GM19455 (cell line): ENCODE data around the gene ACOXL.

Experiments used
- ATAC-seq: cut with Tn5 transposase; IDR thresholded peaks from one replicate; pipeline ENCODE4 v1.9.1; 2021; ENCODE audit not compliant: unreplicated experiment

ACOXL gene

DNA sequence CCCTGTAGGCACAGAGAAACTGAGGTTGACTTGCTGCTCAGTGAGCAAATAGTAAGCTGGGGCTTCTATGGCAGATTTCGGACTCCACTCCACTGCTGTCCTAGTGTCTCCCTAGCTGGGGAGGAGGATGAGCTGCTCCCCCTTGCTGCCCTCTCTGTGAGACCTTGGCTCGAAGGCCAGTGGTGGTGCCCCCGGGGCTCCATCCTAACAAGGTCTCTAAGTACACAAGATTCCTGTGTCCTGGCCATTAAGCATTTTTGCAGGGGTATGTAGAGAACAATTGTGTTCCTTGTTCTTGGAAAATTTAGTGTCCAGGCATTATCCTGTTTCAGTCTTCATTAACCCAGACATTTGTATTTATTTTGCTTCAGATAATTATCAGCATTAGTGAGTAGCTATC is 367.0 kb downstream of the ACOXL start:
- no peak for ATAC-seq

GRCh38 chr2:111100087-111100764 is 367.9 kb downstream of the ACOXL start:
- ATAC-seq, result peak; percentile 31

- peak; percentile 88 for ATAC-seq
These were observed 368.4 kb downstream of the ACOXL start for GRCh38 chr2:111100765-111101162.

DNA sequence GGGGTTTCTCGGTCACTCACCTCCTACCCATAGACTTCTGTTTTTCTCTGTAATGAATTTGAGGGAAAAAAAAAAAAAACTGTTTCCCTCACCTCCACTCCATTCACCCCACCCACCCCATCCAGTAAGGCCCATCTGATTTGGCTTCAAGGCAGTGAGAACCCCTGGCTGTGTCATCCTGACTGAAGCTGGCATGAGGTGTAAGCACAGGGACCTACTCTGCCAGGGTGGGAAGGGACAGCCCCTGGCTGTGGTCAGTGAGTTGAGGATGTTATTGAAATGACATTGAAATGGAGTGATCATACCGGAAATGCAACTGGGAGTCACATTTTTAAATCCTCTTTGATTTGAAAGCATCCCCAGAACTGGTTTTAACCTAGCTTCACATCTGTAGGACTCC is 369.2 kb downstream of the ACOXL start:
- ATAC-seq, result no peak

- ATAC-seq, result no peak
These were observed 369.8 kb downstream of the ACOXL start for GRCh38 chr2:111102216-111102615.

- no peak for ATAC-seq
These were observed 373.6 kb downstream of the ACOXL start for GRCh38 chr2:111105926-111106325.

GRCh38 chr2:111106706-111107105 is 374.3 kb downstream of the ACOXL start:
- ATAC-seq, result no peak

GRCh38 chr2:111108745-111109271 is 376.4 kb downstream of the ACOXL start:
- no peak for ATAC-seq

- no peak for ATAC-seq
These were observed 378.9 kb downstream of the ACOXL start for GRCh38 chr2:111111101-111111755.

GRCh38 chr2:111113838-111114237 is 381.5 kb downstream of the ACOXL start:
- no peak for ATAC-seq

DNA sequence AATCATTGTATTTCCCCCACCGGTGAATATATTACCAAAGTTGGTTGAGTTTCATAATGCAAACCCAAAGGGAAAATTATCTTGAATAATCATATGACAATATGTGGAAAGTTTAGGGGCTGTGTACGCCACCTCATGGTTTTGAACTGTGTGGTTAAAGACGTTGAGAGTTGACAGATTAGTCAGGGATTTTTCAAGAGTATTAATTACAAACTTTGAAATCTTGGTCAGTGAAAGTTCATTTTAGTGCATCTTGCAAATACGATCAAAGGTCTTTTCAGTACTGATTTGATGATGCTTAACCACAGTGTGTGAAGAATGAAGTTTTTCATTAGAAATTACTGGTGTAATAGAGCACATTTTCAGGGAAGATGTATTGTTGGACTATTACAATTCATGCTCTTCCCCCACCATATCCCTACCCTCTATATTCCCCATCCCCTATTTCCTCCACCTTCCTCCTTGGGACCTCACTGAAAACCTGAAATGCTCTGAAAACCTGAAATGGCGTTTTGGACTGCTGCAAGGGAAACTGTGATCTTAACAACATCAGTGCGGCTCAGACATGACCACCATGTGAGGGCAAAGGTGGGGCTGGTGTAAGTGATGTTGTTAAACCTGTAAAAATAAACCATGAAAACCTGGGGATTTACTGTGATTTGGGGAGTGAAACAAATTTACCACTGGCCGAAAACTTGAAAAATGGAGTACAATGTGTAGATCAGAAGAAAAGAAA is 383.8 kb downstream of the ACOXL start:
- no peak for ATAC-seq

DNA sequence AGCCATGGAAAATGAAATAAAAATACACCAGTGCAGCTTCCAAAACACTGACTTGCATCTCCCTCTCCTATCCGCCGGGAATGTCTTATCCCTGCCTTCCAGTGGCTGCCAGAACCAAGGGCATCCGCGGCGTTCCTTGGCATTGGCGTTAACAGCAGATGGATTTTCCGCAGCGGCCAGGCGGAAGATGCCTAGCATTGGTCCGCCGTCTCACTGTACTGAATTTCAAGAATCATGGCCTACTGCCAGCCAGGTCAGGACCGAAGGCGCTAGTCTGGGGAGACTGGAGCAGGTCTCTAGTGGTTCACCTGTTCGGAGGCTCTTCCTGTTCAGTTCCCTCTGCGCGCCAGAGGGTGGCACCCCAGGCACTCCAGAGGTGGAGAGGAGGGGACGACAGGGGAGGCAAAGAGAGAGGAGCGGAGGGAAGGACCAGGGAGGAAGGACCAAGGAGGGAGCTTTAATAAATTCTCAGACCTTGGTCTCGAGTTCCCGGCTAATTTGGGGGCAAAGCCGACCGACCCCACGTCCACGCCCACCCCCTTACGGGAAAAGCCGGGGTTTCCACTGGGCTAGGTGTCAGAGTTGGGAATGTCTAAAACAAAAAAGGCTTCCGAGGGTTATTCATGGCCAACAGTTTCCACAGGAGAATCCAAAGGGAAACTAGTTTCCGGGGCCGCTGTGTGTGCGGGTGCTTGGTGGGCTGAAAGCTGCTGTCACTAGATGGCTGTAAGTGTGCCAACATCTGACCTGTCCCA is 384.6 kb downstream of the ACOXL start:
- ATAC-seq, result no peak

GRCh38 chr2:111117598-111118480 is 385.5 kb downstream of the ACOXL start:
- no peak for ATAC-seq

GRCh38 chr2:111118481-111118980 is 386.2 kb downstream of the ACOXL start:
- no peak for ATAC-seq

DNA sequence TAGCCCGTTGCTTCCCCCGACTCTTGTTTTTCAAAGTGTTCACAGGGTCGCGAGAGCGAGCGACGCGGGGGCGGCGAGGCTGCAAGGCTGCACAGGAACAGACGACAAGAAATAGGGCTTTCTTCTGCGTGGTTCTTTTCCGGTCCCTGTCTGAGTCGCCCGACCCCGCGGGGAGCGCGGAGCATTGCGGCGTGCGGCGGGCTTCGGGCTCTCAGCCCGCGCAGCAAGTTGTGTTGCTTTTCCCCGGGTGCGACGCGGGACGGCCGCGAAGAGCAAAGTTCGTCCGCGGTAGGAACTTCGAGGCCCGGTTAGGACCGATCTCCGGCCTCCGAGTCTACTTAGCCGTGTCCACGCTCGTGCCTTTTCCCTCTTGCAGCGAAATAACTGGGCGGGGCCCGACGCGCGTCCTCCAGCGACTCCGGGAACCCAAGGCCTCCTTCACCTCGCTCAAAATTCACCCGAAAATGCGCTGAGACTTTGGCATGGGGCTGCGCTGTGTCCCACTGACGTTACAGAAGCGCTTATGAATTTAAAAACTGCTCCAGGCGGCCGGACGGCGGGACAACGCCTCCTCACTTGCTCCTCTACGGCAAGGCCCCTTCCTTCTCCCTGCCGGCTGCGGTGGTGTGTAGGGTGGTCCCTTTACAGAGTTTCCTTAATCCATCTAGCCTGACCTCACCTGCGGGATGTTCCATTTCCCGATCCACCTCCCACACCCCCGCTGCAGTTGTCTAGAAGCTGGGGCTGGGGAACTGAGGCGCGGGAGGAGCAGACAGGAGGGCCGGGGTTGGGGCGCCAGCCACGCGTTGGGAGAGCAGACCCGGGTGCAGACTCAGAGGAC is 386.8 kb downstream of the ACOXL start:
- no peak for ATAC-seq

DNA sequence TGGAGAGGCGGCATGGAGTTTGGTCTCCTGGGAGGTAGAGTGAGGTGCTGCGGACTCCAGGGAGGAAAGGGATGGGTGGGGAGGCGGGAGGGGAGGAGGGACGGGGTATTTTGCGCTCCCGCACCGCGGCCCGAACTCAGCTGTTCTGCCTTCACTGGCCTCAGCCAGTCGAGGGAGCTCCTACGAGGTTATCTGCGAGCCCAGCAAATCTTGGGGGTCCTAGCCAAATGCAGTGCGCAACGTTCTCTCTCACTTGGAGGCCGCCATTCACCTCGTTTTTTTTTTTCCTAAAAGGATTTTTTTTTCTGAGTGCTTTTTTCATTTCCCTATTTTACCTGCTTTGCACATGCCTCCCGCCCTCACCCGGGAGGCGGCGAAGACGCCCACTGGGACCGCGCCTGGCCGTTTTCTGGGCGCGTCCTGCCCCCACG is 387.5 kb downstream of the ACOXL start:
- ATAC-seq, result no peak

GRCh38 chr2:111120253-111121027 is 388.1 kb downstream of the ACOXL start, which contains the start of gene BCL2L11:
Gene BCL2L11 (plus strand): TSS chr2:111120914. CDS start chr2:111123746, 2,832 bp downstream.
- peak; percentile 52 for ATAC-seq
